ENCODE results near the gene HMCN1.

Gene HMCN1

DNA sequence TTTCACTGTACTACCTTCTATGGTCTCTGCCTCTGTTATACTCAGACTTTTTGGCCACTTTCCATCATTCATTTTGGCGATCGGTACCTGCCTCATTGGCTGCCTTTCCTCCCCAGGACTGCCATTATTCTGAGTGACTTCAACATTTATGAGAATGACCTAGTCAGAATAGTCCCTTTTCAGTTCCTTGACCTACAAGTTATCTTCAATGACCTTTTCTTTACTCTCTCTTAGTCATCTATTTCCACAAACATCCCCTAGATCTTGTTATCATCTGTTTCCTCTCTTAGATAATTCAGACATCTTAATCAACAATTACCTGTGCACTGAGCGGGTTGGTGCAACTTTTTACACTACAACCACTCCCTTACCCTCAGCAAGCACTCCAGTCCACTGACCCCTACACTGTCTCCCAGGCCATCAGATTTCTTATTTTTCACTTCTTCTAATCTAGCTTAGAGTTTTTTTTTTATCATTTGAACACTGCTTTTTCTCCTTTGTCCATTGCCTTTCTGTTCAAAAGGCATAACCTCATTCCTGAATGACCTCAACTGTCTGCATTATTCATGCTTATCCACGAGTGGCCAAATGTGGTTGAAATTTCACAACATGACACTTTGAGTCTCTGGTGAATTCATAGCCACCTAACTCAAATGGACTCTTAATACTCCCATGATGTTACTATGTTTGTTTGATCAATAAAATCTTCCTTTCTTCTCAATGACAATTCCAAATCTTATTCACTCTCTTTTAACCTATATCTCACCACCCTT lies 112.7 kb downstream of the HMCN1 start:
- no peak for TF ChIP-seq ZFX (IDR thresholded peaks at IDR 0.05)
- TF ChIP-seq, protein P1, sequence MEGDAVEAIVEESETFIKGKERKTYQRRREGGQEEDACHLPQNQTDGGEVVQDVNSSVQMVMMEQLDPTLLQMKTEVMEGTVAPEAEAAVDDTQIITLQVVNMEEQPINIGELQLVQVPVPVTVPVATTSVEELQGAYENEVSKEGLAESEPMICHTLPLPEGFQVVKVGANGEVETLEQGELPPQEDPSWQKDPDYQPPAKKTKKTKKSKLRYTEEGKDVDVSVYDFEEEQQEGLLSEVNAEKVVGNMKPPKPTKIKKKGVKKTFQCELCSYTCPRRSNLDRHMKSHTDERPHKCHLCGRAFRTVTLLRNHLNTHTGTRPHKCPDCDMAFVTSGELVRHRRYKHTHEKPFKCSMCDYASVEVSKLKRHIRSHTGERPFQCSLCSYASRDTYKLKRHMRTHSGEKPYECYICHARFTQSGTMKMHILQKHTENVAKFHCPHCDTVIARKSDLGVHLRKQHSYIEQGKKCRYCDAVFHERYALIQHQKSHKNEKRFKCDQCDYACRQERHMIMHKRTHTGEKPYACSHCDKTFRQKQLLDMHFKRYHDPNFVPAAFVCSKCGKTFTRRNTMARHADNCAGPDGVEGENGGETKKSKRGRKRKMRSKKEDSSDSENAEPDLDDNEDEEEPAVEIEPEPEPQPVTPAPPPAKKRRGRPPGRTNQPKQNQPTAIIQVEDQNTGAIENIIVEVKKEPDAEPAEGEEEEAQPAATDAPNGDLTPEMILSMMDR (conservative IDR thresholded peaks at IDR 0.05) = no peak
- no peak overlapping the region for H3K27ac ChIP-seq

DNA sequence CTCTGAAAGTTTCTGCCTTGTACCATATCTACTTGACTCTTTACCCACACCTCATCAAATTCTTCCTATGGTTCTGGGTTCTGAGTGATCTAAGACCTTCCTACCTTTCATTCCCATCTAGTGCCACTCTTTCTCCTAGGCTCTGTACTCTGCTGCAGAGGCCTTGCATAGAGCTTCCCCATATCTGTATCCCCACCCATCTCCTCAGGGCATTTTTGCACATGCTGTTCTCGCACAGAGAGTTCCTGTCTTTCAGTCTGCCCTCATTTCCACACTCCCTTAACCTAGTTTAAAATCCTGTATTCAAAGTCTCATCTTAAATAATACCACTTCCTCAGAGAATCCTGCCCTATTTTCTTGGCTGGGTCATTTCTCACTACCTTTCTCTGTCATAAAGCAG lies 114.8 kb downstream of the HMCN1 start:
- TF ChIP-seq ZFX (IDR thresholded peaks at IDR 0.05) = no peak
- TF ChIP-seq, protein P1 (conservative IDR thresholded peaks at IDR 0.05) = no peak
- no peak overlapping the region for H3K27ac ChIP-seq

DNA sequence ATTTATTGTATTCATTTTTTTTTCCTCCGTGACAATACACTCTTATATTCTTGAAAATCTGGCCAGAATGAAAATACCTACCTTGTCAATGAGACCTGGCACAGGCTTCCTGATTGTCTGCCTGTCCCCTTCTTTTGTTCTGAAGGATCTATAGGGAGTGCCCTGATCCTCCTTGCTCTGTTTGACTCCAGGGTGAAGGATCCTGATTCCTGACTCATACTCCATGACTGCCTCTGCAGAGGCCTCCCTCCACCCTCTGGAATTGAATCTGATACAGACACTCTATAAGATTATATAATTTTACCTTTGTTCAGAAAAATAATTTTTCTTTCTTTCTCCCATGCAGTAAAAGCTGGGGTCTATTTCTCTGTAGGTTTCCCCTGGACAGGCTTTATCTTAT lies 116.2 kb downstream of the HMCN1 start:
- no peak overlapping the region for H3K27ac ChIP-seq
- TF ChIP-seq, protein P1 (conservative IDR thresholded peaks at IDR 0.05) = no peak
- TF ChIP-seq ZFX (IDR thresholded peaks at IDR 0.05) = no peak

DNA sequence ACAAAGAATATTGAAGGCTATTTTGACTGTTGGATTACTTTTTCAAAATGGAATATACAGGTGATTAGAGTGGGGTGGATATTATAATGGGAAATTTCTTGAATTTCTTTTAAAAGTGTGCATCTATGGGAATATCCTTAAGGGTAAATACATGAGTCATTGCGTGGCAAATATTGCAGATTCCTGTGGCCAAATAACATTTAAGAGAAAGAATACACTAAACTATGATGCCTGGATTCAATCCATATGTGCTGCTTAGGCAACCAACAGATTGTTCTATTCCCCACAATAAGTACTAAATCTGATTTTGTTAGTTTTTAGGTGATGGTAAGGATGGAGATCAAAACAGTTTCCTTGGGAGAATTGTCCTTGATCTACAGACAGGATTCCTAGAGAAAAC lies 119.5 kb downstream of the HMCN1 start:
- TF ChIP-seq, protein P1 (conservative IDR thresholded peaks at IDR 0.05) = no peak
- no peak for TF ChIP-seq ZFX (IDR thresholded peaks at IDR 0.05)
- no peak overlapping the region for H3K27ac ChIP-seq

DNA sequence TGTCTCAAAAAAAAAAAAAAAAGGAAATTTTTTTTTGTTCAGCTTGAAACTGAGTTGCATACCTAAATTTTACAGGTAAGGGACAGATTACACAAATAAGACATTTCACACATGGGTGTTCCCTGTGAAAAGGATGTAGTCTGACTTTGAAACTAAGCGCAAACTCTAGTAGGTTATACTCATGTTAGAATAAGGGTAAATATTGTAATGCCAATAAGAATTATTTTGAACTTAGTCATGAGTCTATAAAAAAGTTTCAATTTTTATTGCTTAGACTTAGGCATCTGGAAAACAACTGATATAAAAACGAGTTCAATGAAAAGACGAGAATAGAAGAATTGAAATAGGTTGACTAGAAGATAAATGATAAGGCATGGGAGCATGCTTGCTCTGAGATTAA lies 122.3 kb downstream of the HMCN1 start:
- no peak for TF ChIP-seq ZFX (IDR thresholded peaks at IDR 0.05)
- TF ChIP-seq, protein P1 (conservative IDR thresholded peaks at IDR 0.05) = no peak
- no peak overlapping the region for H3K27ac ChIP-seq

DNA sequence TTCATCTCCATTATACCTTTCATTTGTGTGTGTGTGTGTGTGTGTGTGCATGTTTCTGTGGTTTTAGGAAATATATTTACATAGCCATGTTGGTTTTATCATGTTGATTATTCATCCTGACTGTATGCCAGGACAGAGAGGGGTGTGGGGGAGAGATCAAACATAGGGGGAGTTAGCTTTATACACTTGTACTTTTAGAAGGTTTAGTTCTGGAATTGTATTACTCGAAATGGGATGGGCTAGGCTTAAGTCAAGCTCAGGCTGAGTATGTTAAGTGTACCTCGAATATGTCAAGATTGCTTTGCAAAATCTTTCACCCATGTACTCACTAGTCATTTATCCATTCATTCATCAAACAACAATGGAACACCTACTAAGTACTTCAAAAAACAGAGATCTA lies 123.3 kb downstream of the HMCN1 start:
- TF ChIP-seq, protein P1 (conservative IDR thresholded peaks at IDR 0.05) = no peak
- no peak for TF ChIP-seq ZFX (IDR thresholded peaks at IDR 0.05)
- no peak overlapping the region for H3K27ac ChIP-seq

DNA sequence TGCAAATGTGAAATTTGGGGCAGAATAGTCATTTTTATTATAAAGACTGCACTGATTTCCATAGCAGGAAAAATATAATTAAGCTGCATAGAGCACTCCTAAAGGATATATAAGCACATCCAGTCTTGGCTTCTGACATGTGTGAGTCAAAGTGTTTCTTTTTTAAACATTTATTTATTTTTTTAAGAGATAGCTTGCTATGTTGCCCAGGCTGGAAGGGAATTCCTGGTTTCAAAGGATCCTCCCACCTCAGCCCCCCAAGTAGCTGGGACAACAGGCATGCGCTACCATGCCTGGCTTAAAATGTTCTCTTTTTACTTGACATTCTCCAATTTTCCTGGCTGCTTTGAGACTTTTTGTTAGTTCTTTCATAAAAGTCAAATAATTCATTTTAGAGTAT lies 126.1 kb downstream of the HMCN1 start:
- no peak overlapping the region for H3K27ac ChIP-seq
- TF ChIP-seq, protein P1 (conservative IDR thresholded peaks at IDR 0.05) = no peak
- TF ChIP-seq ZFX (IDR thresholded peaks at IDR 0.05) = no peak

All from C4-2B (cell line).